Measurements from ENCODE around the gene ATP9A.
"Not testable (repeated sequence)": the region's sequence is repeated elsewhere in the genome, so short reads cannot be mapped to it uniquely, and the experiment has no call there.

ATP9A gene

DNA sequence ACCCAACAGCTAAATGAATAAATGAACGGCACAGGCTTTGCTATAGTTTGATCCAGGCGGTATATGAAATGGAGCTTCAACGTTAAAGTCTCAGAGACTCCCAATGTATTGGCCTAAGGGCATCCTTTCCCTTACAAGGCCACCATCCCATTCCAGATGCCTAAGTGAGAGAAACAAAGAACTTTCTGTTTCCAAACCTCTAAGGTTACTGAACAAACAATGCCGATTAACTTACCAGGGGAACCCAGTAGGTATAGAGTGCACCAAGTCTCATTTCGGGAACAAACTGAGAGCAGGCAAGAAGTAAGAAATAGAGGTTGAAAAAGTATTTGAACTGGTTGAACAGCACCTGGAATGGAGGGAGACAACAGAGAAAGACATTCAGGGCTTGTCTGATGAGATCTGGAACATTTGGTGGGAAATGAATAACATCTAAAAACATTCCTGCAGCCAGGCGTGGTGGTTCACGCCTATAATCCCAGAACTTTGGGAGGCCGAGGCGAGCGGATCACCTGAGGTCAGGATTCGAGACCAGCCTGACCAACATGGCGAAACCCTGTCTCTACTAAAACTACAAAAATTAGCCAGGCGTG, 42.5 kb downstream of the ATP9A start:
- Histone ChIP-seq H3K4me1 (peaks cover 0 to 3% (median 0%) of the 10 kb centered on the region in 10 experiments; a peak in 1 of 20 replicates), H3K4me2 (no peak overlapping the region), H3K9ac (no peak overlapping the region), H3K27me3 (no peaks in the 10 kb centered on the region), H4K20me1 (no peaks in the 10 kb centered on the region), H3K36me3 (no peaks in the 10 kb centered on the region), H3K4me3 (no peak overlapping the region), H3K9me3 (replicated peaks in 1 of 11) (no peaks in the 10 kb centered on the region), H3K27ac (no peak overlapping the region)
- TF ChIP-seq Cebpa-rat (IDR thresholded peaks at IDR 0.05) = no peak

DNA sequence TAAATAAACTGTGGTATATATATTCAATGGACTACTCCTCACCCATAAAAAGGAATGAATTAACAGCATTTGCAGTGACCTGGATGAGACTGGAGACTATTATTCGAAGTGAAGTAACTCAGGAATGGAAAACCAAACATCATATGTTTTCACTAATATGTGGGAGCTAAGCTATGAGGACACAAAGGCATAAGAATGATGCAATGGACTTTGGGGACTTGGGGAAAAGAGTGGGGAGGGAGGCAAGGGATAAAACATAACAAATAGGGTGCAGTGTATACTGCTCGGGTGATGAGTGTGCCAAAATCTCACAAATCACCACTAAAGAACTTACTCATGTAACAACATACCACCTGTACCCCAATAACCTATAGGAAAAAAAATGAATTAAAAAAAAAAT, 45.2 kb downstream of the ATP9A start:
- H3K4me3 ChIP-seq, H3K27ac ChIP-seq, H3K4me1 ChIP-seq: not testable (repeated sequence)

DNA sequence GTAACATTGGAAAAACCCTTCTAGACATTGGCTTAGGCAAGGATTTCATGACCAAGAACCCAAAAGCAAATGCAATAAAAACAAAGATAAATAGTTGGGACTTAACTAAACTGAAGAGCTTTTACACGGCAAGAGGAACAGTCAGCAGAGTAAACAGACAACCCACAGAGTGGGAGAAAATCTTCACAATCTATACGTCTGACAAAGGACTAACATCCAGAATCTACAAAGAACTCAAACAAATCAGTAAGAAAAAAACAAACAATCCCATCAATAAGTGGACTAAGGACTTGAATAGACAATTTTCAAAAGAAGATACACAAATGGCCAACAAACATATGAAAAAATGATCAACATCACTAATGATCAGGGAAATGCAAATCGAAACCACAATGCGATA, 45.9 kb downstream of the ATP9A start:
- H3K27me3 ChIP-seq; H4K20me1 ChIP-seq; H3K9ac ChIP-seq; H3K9me3 ChIP-seq (replicated peaks in 1 of 11); H3K4me2 ChIP-seq; H3K4me3 ChIP-seq; H3K27ac ChIP-seq; H3K4me1 ChIP-seq; H3K36me3 ChIP-seq: not testable (repeated sequence)

More for the DNA sequence above, 45.2 kb downstream of the ATP9A start:
- H3K9ac ChIP-seq; H3K27me3 ChIP-seq; H3K4me2 ChIP-seq; H3K9me3 ChIP-seq (replicated peaks in 1 of 11); H4K20me1 ChIP-seq; H3K36me3 ChIP-seq: not testable (repeated sequence)

DNA sequence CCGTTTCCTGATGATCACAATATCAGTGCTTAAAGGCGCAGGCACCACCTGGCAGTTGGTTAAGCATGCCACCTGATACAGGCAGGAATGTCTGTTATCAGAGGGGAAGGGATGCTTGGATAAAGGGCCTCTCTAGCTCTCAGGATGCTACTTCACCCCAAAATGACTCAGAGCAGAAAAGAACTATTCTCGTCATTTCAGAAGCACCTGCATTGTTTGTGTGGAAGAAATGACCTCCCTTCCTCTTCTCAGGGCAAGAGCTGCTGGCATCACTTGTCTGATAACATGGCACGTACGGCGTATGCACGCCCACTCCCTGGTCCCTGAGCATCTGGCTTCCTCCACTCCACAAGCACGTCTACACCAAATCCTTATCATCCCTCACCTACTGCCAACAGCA, 47.3 kb downstream of the ATP9A start:
- no peak overlapping the region for H3K27ac ChIP-seq
- H3K27me3 ChIP-seq = no peaks in the 10 kb centered on the region
- H3K36me3 ChIP-seq = no peaks in the 10 kb centered on the region
- no peak overlapping the region for H3K4me2 ChIP-seq
- H4K20me1 ChIP-seq = no peaks in the 10 kb centered on the region
- no peak overlapping the region for H3K4me3 ChIP-seq
- TF ChIP-seq Cebpa-rat (IDR thresholded peaks at IDR 0.05) = no peak
- no peaks in the 10 kb centered on the region for H3K4me1 ChIP-seq
- H3K9me3 ChIP-seq (replicated peaks in 1 of 11) = no peaks in the 10 kb centered on the region
- no peak overlapping the region for H3K9ac ChIP-seq

DNA sequence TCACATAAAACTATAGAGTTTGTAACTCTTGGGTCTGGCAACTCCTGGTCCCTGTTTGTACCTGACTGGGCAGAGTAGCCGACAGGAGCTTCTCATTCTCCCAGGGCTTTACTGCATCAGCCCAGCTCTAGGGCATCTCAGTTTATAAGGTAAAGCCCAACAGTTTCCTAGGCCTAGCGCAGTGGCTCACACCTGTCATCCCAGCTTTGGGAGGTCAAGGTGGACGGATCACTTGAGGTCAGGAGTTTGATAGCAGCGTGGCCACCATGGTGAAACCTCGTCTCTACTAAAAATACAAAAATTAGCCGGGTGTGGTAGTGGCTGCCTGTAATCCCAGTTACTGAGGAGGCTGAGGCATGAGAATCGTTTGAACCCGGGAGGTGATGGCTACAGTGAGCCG, 47.8 kb downstream of the ATP9A start:
- Histone ChIP-seq H3K9me3 (replicated peaks in 1 of 11) (no peaks in the 10 kb centered on the region), H3K4me2 (no peak overlapping the region), H3K4me1 (no peaks in the 10 kb centered on the region), H3K27me3 (no peaks in the 10 kb centered on the region), H3K36me3 (no peaks in the 10 kb centered on the region), H3K27ac (no peak overlapping the region), H4K20me1 (no peaks in the 10 kb centered on the region), H3K9ac (no peak overlapping the region), H3K4me3 (no peak overlapping the region)
- no peak for TF ChIP-seq Cebpa-rat (IDR thresholded peaks at IDR 0.05)

DNA sequence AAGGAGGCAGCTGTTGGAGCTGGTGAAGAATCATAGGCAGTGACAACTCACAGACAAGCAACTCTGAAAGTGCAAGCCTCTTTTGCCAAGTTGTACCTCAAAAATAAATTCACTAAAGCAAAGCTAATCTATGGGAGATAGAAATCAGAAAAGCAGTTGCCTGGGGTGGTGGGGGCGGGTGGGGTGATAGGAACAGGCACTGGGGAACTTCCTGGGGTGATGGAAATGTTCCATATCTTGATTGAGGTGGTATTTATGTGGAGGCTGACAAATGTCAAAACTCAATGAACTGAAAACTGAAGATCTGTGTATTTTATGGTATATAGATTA, 52.4 kb downstream of the ATP9A start:
- Histone ChIP-seq H3K4me3 (no peak overlapping the region), H3K27me3 (no peaks in the 10 kb centered on the region), H4K20me1 (no peaks in the 10 kb centered on the region), H3K36me3 (no peaks in the 10 kb centered on the region), H3K9ac (no peak overlapping the region), H3K27ac (no peak overlapping the region), H3K9me3 (replicated peaks in 1 of 11) (no peaks in the 10 kb centered on the region), H3K4me2 (no peak overlapping the region), H3K4me1 (no peaks in the 10 kb centered on the region)
- no peak for TF ChIP-seq Cebpa-rat (IDR thresholded peaks at IDR 0.05)

DNA sequence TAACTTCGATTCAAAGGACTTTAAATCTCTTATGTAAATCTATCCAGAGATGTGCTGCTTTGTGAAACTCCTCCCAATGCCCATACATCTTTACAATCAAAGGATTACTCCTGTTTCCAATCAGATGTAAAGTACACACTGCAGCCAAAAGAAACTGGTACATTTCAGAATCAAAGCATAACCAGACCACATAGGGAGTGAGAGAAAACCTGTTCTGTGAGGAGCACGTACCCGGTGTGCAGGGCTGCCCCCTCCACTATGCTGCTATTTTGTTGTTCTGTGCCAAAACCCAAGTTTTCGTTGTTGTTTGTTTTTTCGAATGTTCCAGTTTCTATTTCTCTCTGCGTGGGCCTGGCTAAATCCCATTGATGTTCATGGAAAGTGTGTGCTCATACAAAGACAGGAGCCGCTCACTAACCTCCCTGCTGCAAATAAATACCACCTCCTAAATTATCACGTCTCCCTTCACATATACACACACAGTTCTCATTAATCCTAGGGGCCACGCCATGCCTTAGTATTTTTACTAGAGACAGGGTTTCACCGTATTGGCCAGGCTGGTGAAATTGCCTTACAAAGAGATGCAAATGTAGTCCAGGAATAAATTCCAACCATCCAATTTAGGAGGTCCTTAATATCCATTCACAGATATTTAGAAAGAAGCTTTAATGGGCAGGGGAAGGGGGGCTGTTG, 52.9 kb downstream of the ATP9A start:
- Histone ChIP-seq H3K4me1 (no peaks in the 10 kb centered on the region), H3K36me3 (no peaks in the 10 kb centered on the region), H4K20me1 (no peaks in the 10 kb centered on the region), H3K27me3 (no peaks in the 10 kb centered on the region), H3K9me3 (replicated peaks in 1 of 11) (no peaks in the 10 kb centered on the region), H3K4me2 (no peak overlapping the region), H3K4me3 (no peak overlapping the region), H3K9ac (no peak overlapping the region), H3K27ac (no peak overlapping the region)
- no peak for TF ChIP-seq Cebpa-rat (IDR thresholded peaks at IDR 0.05)

DNA sequence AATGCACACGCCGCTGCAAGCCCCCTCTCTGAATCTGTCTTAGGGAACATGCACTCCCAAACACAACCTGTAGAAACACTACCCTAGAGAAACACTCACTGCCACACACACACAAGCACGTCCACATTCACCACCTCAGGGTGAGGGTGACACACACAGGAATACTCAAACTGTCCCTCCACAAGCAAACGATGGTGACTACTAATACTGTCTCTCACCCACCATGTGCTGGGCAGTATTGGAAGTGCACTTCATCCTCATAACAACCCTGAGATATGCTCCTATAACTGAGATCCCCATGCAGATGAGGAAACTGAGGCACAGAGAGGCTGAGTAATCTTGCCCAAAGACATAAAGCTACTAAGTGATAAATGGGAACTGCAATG, 55.0 kb downstream of the ATP9A start:
- no peak overlapping the region for H3K9ac ChIP-seq

DNA sequence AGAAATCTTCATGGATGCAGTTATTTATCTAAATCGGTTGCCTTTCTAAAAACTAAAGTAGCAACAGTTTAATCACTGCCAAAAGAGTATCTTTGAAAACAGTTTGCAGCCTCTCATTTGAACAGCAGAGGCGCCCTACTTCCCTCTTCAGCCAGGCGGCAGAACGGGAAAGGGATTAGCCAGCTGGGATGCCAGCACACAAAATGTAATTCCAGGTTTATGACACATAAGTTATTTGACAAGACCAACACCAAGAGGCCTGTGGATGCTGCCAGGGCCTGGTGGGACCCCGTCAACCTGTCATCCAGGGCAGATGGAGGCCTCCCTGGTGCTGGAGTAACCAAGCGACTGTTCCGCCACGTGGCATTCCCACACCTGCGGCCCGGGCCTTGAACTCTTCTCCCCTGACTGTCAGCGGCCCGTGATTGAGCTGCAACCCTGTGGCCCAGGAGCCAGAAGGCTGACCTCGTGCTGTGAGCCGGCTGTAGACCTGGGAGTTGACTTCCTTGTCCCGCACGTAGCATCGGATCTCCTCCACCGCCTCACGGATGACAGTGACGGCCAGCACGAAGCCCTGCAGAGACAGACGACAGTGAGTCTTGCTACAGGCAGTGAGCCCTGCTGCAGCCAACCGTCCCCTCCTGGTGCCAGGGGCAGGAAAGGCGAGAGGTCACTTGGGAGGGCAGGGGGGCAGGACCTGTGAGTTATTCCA, 55.5 kb downstream of the ATP9A start:
- H3K27ac ChIP-seq = no peak overlapping the region

More for the DNA sequence above, 55.0 kb downstream of the ATP9A start:
- Histone ChIP-seq H4K20me1 (no peaks in the 10 kb centered on the region), H3K4me3 (no peak overlapping the region), H3K4me1 (no peaks in the 10 kb centered on the region), H3K27me3 (no peaks in the 10 kb centered on the region), H3K36me3 (no peaks in the 10 kb centered on the region), H3K4me2 (no peak overlapping the region), H3K27ac (no peak overlapping the region), H3K9me3 (replicated peaks in 1 of 11) (no peaks in the 10 kb centered on the region)
- TF ChIP-seq Cebpa-rat (IDR thresholded peaks at IDR 0.05) = no peak

DNA sequence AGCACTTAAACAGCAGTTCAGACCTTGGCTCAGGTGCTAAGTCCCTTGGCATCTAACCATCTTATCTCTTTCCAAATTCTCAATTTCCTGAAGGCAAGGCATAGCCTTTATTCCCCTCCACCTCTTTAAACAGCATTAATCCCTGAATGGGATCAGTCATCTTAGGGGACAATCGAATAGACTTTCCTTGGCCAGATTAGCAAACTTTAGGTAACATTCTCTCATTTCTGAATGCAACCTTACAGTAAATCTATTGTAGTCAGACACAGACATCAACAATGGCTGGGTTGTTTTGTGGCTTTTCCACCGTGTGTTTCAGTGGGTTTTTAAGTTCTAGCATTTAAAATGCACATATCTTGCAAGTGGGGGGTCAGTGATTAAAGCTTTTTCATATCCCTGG, 56.8 kb downstream of the ATP9A start:
- Histone ChIP-seq H3K27me3 (no peaks in the 10 kb centered on the region), H3K4me2 (no peak overlapping the region)

More for the DNA sequence above, 55.5 kb downstream of the ATP9A start:
- Histone ChIP-seq H4K20me1 (no peaks in the 10 kb centered on the region), H3K9ac (no peak overlapping the region), H3K4me3 (no peak overlapping the region), H3K4me1 (no peaks in the 10 kb centered on the region), H3K27me3 (no peaks in the 10 kb centered on the region), H3K9me3 (replicated peaks in 1 of 11) (no peaks in the 10 kb centered on the region), H3K36me3 (no peaks in the 10 kb centered on the region), H3K4me2 (no peak overlapping the region)
- no peak for TF ChIP-seq Cebpa-rat (IDR thresholded peaks at IDR 0.05)

More for the DNA sequence above, 56.8 kb downstream of the ATP9A start:
- Histone ChIP-seq H3K9me3 (replicated peaks in 1 of 11) (no peaks in the 10 kb centered on the region), H3K27ac (no peak overlapping the region), H3K4me3 (no peak overlapping the region), H3K4me1 (no peaks in the 10 kb centered on the region), H3K9ac (no peak overlapping the region), H3K36me3 (no peaks in the 10 kb centered on the region), H4K20me1 (no peaks in the 10 kb centered on the region)
- TF ChIP-seq Cebpa-rat (IDR thresholded peaks at IDR 0.05) = no peak
